OCI-LY1 (cell line): ENCODE results near the gene IL17RB.

Experiments
- H2AFZ ChIP-seq: fragments of 200-600 bp; sonication (generic), shearing (Covaris generic); 2 replicates; pipeline ENCODE4 v1.6.0; 2014; ENCODE audit warnings: antibody characterized with exemption, mild to moderate bottlenecking, low read length
- H3F3A ChIP-seq: fragments of 200-600 bp; sonication (generic), shearing (Covaris generic); 2 replicates; pipeline ENCODE4 v1.6.0; 2014; ENCODE audit warnings: mild to moderate bottlenecking, antibody characterized with exemption, low read length, moderate library complexity; ENCODE audit not compliant: insufficient read depth
- H3K27ac ChIP-seq: fragments of 200-600 bp; sonication (generic); 2 replicates; pipeline ENCODE4 v1.5.1; 2014; ENCODE audit warnings: low read length, mixed run types, mild to moderate bottlenecking, low read depth; ENCODE audit not compliant: poor library complexity, severe bottlenecking
- H3K27me3 ChIP-seq: fragments of 200-600 bp; sonication (generic); 2 replicates; pipeline ENCODE4 v1.6.0; 2014; ENCODE audit warnings: antibody characterized with exemption, mild to moderate bottlenecking, low read length, moderate library complexity; ENCODE audit not compliant: insufficient read depth
- H3K36me3 ChIP-seq: fragments of 200-600 bp; sonication (generic); 2 replicates; pipeline ENCODE4 v1.6.1; 2014; ENCODE audit warnings: mild to moderate bottlenecking, antibody characterized with exemption, low read length, moderate library complexity, mixed read lengths; ENCODE audit not compliant: insufficient read depth
- H3K4me1 ChIP-seq: fragments of 200-600 bp; sonication (generic); 2 replicates; pipeline ENCODE4 v1.5.1; 2014; ENCODE audit warnings: mild to moderate bottlenecking, low read length, moderate library complexity; ENCODE audit not compliant: insufficient read depth, severe bottlenecking
- H3K4me2 ChIP-seq: fragments of 200-600 bp; sonication (generic), shearing (Covaris generic); 2 replicates; pipeline ENCODE4 v1.6.1; 2014; ENCODE audit warnings: low read length
- H3K4me3 ChIP-seq: fragments of 200-600 bp; sonication (generic); 2 replicates; pipeline ENCODE4 v1.5.1; 2014; ENCODE audit warnings: low read length, low read depth, mild to moderate bottlenecking, mixed read lengths; ENCODE audit not compliant: poor library complexity, severe bottlenecking
- H3K79me2 ChIP-seq: fragments of 200-600 bp; shearing (Covaris generic); 2 replicates; pipeline ENCODE4 v1.6.1; 2016; ENCODE audit warnings: mixed run types, low read length, mixed read lengths; ENCODE audit not compliant: insufficient read depth
- H3K9ac ChIP-seq: fragments of 200-600 bp; sonication (generic), shearing (Covaris generic); 2 replicates; pipeline ENCODE4 v1.6.1; 2014; ENCODE audit warnings: mild to moderate bottlenecking, low read length, mixed read lengths
- H3K9me2 ChIP-seq: fragments of 200-600 bp; sonication (generic), shearing (Covaris generic); 2 replicates; pipeline ENCODE4 v1.6.1; 2014; ENCODE audit warnings: low read depth, mild to moderate bottlenecking, low read length, mixed read lengths
- H3K9me3 ChIP-seq: fragments of 200-600 bp; shearing (Covaris generic); 2 replicates; pipeline ENCODE4 v1.6.1; 2014; ENCODE audit warnings: low read length, mixed read lengths
- H4K20me1 ChIP-seq: fragments of 200-600 bp; sonication (generic), shearing (Covaris generic); 2 replicates; pipeline ENCODE4 v1.6.0; 2016; ENCODE audit warnings: mild to moderate bottlenecking, low read length; ENCODE audit not compliant: insufficient read depth
- EZH2 ChIP-seq: fragments of 200-600 bp; sonication (generic), shearing (Covaris generic); IDR thresholded peaks from 2 replicates; pipeline ENCODE4 v1.8.0; 2017; ENCODE audit warnings: borderline replicate concordance, mixed run types, mild to moderate bottlenecking, antibody characterized with exemption, low read length, moderate library complexity, mixed read lengths
- TF ChIP-seq, protein P1 (sequence below): fragments of 200-600 bp; sonication (generic), shearing (Covaris generic); IDR thresholded peaks from 2 replicates; pipeline ENCODE4 v1.5.1; 2017; ENCODE audit warnings: mild to moderate bottlenecking, antibody characterized with exemption, low read length, moderate library complexity, mixed read lengths

IL17RB gene

DNA sequence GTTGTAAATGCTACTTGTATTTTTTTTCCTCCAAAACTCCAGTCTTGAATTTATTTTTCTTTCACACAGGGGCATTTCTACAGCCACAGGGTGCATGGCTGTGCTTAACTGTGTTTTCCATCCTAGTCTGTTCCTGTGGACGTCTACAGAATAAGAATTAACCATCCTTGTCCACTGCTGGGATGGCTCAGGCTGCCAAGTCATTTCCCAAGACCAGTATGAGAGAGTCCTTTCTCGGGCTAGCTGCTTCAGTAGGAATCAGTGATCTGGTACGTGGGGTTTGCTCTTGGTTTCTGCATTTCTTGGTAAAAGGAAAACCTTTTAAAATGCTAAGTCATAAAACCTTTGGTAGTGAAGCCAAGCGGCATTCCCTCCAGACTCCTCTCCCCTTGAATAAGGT, 29.9 kb upstream of the IL17RB start:
- no peaks in the 10 kb centered on the region for H3F3A ChIP-seq
- no peak overlapping the region for H3K4me2 ChIP-seq
- H3K27ac ChIP-seq: no peak overlapping the region
- H3K9me3 ChIP-seq: no peaks in the 10 kb centered on the region
- H3K9me2 ChIP-seq: no peaks in the 10 kb centered on the region
- no peaks in the 10 kb centered on the region for H4K20me1 ChIP-seq
- H3K4me3 ChIP-seq: no peak overlapping the region
- no peaks in the 10 kb centered on the region for H3K27me3 ChIP-seq
- no peaks in the 10 kb centered on the region for H3K36me3 ChIP-seq
- H3K9ac ChIP-seq: no peak overlapping the region
- H3K4me1 ChIP-seq: no peaks in the 10 kb centered on the region
- H2AFZ ChIP-seq: no peak overlapping the region
- TF ChIP-seq EZH2: no peak
- TF ChIP-seq, protein P1, sequence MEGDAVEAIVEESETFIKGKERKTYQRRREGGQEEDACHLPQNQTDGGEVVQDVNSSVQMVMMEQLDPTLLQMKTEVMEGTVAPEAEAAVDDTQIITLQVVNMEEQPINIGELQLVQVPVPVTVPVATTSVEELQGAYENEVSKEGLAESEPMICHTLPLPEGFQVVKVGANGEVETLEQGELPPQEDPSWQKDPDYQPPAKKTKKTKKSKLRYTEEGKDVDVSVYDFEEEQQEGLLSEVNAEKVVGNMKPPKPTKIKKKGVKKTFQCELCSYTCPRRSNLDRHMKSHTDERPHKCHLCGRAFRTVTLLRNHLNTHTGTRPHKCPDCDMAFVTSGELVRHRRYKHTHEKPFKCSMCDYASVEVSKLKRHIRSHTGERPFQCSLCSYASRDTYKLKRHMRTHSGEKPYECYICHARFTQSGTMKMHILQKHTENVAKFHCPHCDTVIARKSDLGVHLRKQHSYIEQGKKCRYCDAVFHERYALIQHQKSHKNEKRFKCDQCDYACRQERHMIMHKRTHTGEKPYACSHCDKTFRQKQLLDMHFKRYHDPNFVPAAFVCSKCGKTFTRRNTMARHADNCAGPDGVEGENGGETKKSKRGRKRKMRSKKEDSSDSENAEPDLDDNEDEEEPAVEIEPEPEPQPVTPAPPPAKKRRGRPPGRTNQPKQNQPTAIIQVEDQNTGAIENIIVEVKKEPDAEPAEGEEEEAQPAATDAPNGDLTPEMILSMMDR: no peak
- no peaks in the 10 kb centered on the region for H3K79me2 ChIP-seq

DNA sequence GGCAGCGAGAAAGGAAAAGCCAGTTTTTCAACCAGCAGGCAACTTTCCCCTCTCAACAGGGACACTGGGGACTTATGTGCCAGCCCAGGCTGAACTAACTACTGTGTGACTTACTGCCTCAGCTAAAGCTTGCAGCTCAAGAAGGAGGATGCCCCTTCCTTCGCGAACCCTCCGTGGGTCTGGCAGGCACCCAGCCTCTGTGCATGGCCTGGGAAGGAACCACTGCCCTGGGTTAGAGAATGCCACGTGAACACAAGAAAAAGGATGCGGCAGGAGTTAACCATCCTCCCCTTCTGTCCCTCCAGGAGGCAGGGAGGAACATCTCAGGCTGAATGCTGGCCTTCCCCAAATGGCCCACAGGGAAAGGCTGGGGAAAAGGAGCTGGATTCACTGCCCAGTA, 29.2 kb upstream of the IL17RB start:
- Histone ChIP-seq H2AFZ (no peak overlapping the region), H3K27ac (no peak overlapping the region), H4K20me1 (no peaks in the 10 kb centered on the region), H3K9ac (no peak overlapping the region), H3K9me2 (no peaks in the 10 kb centered on the region), H3F3A (no peaks in the 10 kb centered on the region), H3K4me2 (no peak overlapping the region), H3K79me2 (no peaks in the 10 kb centered on the region), H3K4me1 (no peaks in the 10 kb centered on the region), H3K9me3 (no peaks in the 10 kb centered on the region), H3K36me3 (no peaks in the 10 kb centered on the region), H3K4me3 (no peak overlapping the region), H3K27me3 (no peaks in the 10 kb centered on the region)
- TF ChIP-seq EZH2: no peak
- TF ChIP-seq, protein P1: no peak

GRCh38 chr3:53817809-53818208, 28.6 kb upstream of the IL17RB start:
- H3K79me2 ChIP-seq: no peaks in the 10 kb centered on the region
- no peak overlapping the region for H3K4me2 ChIP-seq
- H3K4me3 ChIP-seq: no peak overlapping the region
- no peaks in the 10 kb centered on the region for H3K9me3 ChIP-seq
- no peaks in the 10 kb centered on the region for H3K36me3 ChIP-seq
- H3K4me1 ChIP-seq: no peaks in the 10 kb centered on the region
- H3K9ac ChIP-seq: no peak overlapping the region
- H2AFZ ChIP-seq: no peak overlapping the region
- H3F3A ChIP-seq: no peaks in the 10 kb centered on the region
- no peaks in the 10 kb centered on the region for H3K27me3 ChIP-seq
- no peaks in the 10 kb centered on the region for H4K20me1 ChIP-seq
- TF ChIP-seq, protein P1: no peak
- TF ChIP-seq EZH2: no peak
- H3K9me2 ChIP-seq: no peaks in the 10 kb centered on the region
- no peak overlapping the region for H3K27ac ChIP-seq
